GM12801 (cell line): Measurements from ENCODE around the gene THAP9.

Source experiments
- TF ChIP-seq, protein P1 (sequence below): IDR thresholded peaks from one replicate; pipeline ENCODE4 v1.5.1; 2011; ENCODE audit warnings: control low read depth; ENCODE audit not compliant: insufficient read length; ENCODE audit errors: extremely low read depth

The THAP9 gene

DNA sequence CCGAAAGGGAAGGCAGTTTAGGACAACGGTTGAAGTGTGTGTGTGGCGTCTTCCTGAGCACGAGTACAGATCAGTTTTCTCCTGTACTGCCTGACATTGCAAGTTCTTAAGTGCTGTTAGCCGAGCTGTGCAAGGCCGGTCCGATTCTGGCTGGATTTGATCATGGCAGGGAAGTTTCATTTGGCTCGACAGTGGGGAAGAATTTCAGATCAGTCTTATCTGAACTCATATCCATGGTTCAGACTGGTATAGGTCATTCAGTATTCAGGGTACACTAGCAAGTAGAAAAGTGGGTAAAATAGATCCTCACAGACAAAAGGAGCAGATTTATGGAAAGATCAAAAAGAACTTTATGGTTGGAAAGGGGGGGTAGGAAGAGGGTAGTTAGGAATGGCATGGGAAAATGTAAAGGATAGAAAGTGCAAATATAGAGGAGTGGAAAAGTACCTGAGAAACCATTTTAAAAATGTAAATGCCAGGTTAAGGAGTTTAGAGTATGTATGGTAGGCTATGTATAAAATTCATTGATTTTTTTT is 716 bp downstream of the THAP9 start:
- TF ChIP-seq, protein P1, sequence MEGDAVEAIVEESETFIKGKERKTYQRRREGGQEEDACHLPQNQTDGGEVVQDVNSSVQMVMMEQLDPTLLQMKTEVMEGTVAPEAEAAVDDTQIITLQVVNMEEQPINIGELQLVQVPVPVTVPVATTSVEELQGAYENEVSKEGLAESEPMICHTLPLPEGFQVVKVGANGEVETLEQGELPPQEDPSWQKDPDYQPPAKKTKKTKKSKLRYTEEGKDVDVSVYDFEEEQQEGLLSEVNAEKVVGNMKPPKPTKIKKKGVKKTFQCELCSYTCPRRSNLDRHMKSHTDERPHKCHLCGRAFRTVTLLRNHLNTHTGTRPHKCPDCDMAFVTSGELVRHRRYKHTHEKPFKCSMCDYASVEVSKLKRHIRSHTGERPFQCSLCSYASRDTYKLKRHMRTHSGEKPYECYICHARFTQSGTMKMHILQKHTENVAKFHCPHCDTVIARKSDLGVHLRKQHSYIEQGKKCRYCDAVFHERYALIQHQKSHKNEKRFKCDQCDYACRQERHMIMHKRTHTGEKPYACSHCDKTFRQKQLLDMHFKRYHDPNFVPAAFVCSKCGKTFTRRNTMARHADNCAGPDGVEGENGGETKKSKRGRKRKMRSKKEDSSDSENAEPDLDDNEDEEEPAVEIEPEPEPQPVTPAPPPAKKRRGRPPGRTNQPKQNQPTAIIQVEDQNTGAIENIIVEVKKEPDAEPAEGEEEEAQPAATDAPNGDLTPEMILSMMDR, result no peak

DNA sequence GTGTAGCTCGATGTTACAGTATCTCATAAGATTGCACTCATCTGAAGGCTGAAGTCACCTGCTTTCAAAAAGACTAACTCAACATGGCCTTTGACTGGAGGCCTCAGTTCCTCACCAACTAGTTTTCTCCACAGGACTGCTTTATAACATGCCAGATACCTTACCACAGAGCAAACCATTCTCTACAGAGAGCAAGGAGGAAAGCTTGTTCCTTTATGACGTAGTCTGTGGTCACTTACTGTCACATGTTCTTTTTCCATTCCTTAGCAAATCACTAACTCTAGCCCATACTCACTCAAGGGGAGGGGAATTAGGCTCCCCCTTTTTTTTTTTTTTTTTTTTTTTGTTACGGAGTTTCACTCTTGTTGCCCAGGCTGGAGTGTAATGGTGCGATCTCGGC is 3.2 kb downstream of the THAP9 start:
- TF ChIP-seq, protein P1, result no peak

DNA sequence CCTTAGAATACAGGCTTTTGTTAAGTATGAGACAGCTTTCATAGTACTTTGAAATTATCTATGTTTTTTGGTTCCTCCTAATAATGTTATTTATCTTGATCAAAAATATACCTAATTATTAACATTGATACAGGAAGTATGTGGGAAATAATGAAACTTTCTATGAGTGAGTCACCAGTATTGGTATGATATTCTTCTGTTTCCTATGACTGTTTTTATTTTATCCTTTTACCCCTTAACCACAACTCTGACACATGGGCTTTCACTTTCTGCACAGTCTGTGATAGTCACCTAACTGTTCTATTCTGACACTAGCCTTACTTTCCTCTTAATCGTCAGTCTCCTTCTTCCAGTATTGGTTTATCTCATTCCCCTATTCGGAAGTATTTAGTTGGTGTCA is 4.7 kb downstream of the THAP9 start:
- TF ChIP-seq, protein P1, result no peak

DNA sequence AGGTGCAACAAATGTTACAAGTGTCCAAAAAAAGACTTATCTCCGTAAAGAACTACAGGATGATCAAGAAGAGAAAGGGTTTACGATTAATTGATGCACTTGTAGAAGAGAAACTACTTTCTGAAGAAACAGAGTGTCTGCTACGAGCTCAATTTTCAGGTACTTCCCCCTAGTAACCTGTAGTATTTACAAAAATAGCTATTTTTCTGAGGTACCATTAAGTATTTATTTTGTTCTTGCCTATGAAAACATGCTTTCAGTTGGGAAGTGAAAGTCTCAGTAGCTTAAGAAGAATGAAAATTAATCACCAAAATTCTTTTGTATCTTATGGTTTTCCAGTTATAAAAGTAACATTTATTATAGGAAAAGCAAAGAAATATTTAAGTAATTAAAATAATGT is 5.9 kb downstream of the THAP9 start:
- TF ChIP-seq, protein P1, result no peak

DNA sequence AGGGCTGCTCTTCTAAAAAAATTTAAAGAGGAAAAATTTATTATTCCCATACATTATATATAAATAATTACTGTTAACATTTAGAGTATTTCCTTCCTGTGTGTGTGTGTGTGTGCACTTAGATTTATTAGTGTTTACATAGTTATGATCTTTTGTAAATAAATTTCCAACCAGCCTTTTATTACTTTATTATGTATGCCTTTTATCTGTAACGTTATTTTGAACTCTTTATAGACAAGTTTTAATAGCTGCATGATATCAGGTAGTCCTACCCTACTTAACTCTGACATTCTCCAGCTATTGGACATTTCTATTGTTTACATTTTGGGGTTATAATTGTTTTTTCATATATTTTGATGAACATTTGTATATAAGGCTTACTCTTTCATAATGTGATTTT is 8.8 kb downstream of the THAP9 start:
- TF ChIP-seq, protein P1, result no peak

DNA sequence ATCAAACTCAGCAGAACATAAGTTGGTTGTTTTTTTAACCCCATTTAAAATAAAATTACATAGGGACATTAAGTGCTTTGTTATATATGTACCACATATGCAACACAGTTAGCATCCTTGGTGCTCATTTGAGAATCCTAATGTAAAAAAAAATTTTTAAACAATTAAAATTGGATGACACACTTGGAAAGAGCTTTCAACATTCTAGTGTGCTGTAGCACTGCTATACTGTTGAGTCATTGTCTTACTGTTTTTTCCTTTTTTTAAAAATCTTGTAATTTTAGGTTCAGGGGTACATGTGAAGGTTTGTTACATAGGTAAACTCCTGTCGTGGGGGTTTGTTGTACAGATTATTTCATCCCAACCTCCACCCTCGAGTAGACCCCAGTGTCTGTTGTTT is 12.8 kb downstream of the THAP9 start:
- TF ChIP-seq, protein P1, result no peak

DNA sequence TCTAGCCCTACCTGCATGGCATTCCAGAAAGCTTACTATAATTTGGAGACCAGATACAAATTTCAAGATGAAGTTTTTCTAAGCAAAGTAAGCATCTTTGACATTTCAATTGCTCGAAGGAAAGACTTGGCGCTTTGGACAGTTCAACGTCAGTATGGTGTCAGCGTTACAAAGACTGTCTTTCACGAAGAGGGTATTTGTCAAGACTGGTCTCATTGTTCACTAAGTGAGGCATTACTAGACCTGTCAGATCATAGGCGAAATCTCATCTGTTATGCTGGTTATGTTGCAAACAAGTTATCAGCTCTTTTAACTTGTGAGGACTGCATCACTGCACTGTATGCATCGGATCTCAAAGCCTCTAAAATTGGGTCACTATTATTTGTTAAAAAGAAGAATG is 17.6 kb downstream of the THAP9 start:
- TF ChIP-seq, protein P1, result no peak

DNA sequence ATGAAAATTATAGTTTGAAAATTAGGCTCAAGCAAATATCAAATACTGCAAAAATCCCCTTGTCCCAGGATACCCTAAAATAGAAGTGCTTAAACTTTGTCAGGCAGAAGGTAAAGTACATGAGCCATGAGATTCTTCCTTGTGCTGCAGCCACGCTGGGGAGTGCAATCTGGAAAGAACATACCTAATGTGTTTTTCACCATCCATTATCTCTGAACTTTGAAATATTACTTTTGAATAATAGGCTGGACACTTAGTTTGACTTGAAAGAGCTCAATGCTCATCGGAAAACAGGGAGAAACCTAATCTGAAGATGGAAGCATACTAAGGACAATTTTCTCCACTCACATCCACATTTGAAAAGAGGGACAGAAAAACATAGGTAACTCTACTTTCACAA is 18.9 kb downstream of the THAP9 start:
- TF ChIP-seq, protein P1, result no peak
